ENCODE results near the gene KANSL3. TPM values are rescaled to one million over a fixed set of nuclear protein-coding genes. Genes with fewer than 3 reads are reported as not detected.

The KANSL3 gene
- polyA plus RNA-seq, 1 experiment: 28.3 TPM

DNA sequence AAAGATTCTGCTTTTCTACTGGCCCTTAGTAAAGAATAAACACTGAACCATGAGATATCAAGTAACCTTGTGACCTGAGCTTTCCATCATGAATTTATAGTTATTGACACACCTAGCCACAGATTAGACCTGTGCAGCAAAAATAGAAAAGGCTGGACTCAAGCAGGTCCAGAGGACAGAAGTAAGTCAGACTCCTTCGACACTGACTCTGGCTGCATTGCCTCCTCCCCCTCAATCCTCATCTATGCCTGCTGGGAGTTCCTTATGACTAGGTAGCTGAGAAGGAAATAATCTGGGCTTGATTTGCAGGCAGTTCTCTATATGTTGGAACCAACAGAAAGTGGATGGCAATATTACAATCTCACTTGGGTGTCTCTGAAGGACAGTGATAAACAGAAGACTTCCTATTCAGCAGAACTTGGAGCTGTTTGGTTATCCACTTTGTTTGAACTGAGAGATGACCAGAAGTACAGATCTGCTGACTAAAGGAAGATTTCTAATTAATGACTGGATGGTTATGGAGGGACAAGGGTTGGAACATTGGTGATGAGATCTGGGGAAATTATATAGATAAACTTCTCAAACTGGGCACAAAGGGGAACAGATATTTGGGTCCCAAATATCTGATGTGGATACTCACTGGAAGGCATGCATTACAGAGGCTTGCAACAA is 62.2 kb downstream of the KANSL3 start:
- POLR2A ChIA-PET: no interaction called here
- CTCF ChIA-PET: interaction anchor here (0.8 to 2.1 kb wide), 3 partner anchors 8 to 22 kb away, joined by 4 to 5 read pairs (median 4); no protein-coding TSS in a partner anchor
- no peaks in the 10 kb centered on the region for H3K36me3 ChIP-seq (ENCODE audit: control insufficient read depth, insufficient read depth, low read length)

DNA sequence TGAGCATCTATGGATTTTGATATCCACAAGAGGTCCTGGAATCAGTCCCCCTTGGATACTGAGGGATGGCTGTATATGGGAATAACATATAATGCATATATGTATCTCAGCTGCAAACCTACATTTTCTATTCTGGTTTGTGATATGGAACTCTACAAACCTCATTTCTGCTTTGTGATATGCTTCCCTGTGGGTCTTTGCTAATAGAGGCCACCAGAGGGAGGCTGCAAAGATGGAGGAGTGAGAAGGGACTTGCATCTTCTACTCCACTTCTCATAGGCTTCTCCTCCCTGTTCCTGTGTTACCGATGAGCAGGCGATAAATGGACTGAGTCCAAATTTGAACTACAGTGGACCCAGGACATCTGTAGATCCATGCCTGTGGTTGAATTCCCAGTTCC is 63.7 kb downstream of the KANSL3 start:
- CTCF ChIA-PET: interaction anchor here (2.1 kb wide), 1 partner anchor 20 kb away, joined by 4 read pairs; no protein-coding TSS in a partner anchor
- POLR2A ChIA-PET: no interaction called here

More for the DNA sequence above, 62.2 kb downstream of the KANSL3 start:
- no peaks in the 10 kb centered on the region for H3K27me3 ChIP-seq (ENCODE audit: control insufficient read depth, insufficient read depth, low read length)
- no peak for TF ChIP-seq CTCF (IDR thresholded peaks at IDR 0.05; ENCODE audit: insufficient read depth, low read depth, low read length)
- no peak overlapping the region for H3K4me3 ChIP-seq (ENCODE audit: low read depth, low read length)
- DNase-seq (ENCODE audit: low read depth): no peak

GRCh38 chr2:96568094-96568493 is 70.0 kb downstream of the KANSL3 start:
- DNase-seq (ENCODE audit: low read depth): no peak
- TF ChIP-seq CTCF (IDR thresholded peaks at IDR 0.05; ENCODE audit: insufficient read depth, low read depth, low read length): no peak
- POLR2A ChIA-PET: no interaction called here
- no peak overlapping the region for H3K4me3 ChIP-seq (ENCODE audit: low read depth, low read length)
- CTCF ChIA-PET: interaction anchor here (6.0 kb wide), 1 partner anchor 14 kb away, joined by 33 read pairs; no protein-coding TSS in a partner anchor
- H3K27me3 ChIP-seq (ENCODE audit: control insufficient read depth, insufficient read depth, low read length): no peaks in the 10 kb centered on the region
- H3K36me3 ChIP-seq (ENCODE audit: control insufficient read depth, insufficient read depth, low read length): no peaks in the 10 kb centered on the region

More for the DNA sequence above, 63.7 kb downstream of the KANSL3 start:
- DNase-seq (ENCODE audit: low read depth): no peak
- Histone ChIP-seq H3K27me3 (ENCODE audit: control insufficient read depth, insufficient read depth, low read length) (no peaks in the 10 kb centered on the region), H3K36me3 (ENCODE audit: control insufficient read depth, insufficient read depth, low read length) (no peaks in the 10 kb centered on the region), H3K4me3 (ENCODE audit: low read depth, low read length) (no peak overlapping the region)
- TF ChIP-seq CTCF (IDR thresholded peaks at IDR 0.05; ENCODE audit: insufficient read depth, low read depth, low read length): peak; percentile 14; the same call in 1 of the 2 replicates

DNA sequence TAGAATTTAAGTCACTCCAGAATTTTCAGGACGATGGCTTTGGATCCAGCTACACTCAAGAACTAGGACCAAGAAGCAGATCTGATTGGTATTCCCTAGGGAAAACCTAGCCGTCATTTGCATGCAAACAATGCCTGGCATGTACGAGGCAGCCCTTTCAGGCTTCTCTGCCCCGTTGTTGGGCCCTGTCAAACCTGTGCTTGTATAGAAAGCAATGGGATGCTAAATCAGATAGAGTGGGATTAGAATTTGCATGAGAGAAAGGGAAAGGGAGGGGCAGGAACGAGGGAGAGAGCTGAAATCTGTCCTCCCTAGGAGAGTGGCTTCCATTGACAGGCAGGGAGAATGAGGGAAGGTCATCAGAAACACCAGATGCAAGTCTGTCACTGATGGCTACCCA is 73.0 kb downstream of the KANSL3 start:
- TF ChIP-seq CTCF (IDR thresholded peaks at IDR 0.05; ENCODE audit: insufficient read depth, low read depth, low read length): no peak
- no peak for DNase-seq (ENCODE audit: low read depth)
- H3K36me3 ChIP-seq (ENCODE audit: control insufficient read depth, insufficient read depth, low read length): no peaks in the 10 kb centered on the region
- POLR2A ChIA-PET: interaction anchor here (0.6 kb wide), 1 partner anchor 11 kb away, joined by 5 read pairs; no protein-coding TSS in a partner anchor
- H3K27me3 ChIP-seq (ENCODE audit: control insufficient read depth, insufficient read depth, low read length): no peaks in the 10 kb centered on the region; the same call in 1 of the 2 replicates
- no peak overlapping the region for H3K4me3 ChIP-seq (ENCODE audit: low read depth, low read length)
- CTCF ChIA-PET: interaction anchor here (1.5 to 6.0 kb wide), 2 partner anchors 11 to 17 kb away, joined by 5 to 33 read pairs; no protein-coding TSS in a partner anchor

GRCh38 chr2:96564563-96564962 is 73.5 kb downstream of the KANSL3 start:
- no peaks in the 10 kb centered on the region; the same call in 1 of the 2 replicates for H3K27me3 ChIP-seq (ENCODE audit: control insufficient read depth, insufficient read depth, low read length)
- no peak for DNase-seq (ENCODE audit: low read depth)
- no peak for TF ChIP-seq CTCF (IDR thresholded peaks at IDR 0.05; ENCODE audit: insufficient read depth, low read depth, low read length)
- no peak overlapping the region for H3K4me3 ChIP-seq (ENCODE audit: low read depth, low read length)
- H3K36me3 ChIP-seq (ENCODE audit: control insufficient read depth, insufficient read depth, low read length): no peaks in the 10 kb centered on the region
- CTCF ChIA-PET: interaction anchor here (1.6 to 6.0 kb wide), 2 partner anchors 10 to 19 kb away, joined by 3 to 33 read pairs; no protein-coding TSS in a partner anchor
- POLR2A ChIA-PET: interaction anchor here (0.6 kb wide), 1 partner anchor 10 kb away, joined by 5 read pairs; no protein-coding TSS in a partner anchor
